MCF 10A (cell line): ENCODE data around the gene HSF2BP. TPM values are rescaled to one million over a fixed set of nuclear protein-coding genes. Genes with fewer than 3 reads are reported as not detected.

Experiments used
- BruUV-seq: library from RNA; stranded (reverse); fragments of 400-500 nt; replicated peaks from 2 replicates; lab custom pipeline; 2021; lab: Mats Ljungman, UMichigan
- CTCF ChIA-PET: fragments of 300-600 bp; sonication (Branson Sonifier 250); formaldehyde crosslinking; extraction: SDS; loops from one replicate; lab custom pipeline; 2021; ENCODE audit warnings: antibody characterized with exemption, inconsistent platforms; lab: Yijun Ruan, JAX
- POLR2A ChIA-PET: fragments of 300-600, 350-650 bp; sonication (Branson Sonifier 250); formaldehyde crosslinking; extraction: SDS; loops from one replicate; lab custom pipeline; 2020; ENCODE audit warnings: antibody characterized with exemption, inconsistent platforms; lab: Yijun Ruan, JAX
- DNase-seq: peaks from one replicate; pipeline ENCODE4 v3.0.0-alpha.2; 2018; ENCODE audit not compliant: unreplicated experiment
- H3K27ac Mint-ChIP-seq: one replicate; pipeline ENCODE4 v1.8.0; 2022; ENCODE audit warnings: mild to moderate bottlenecking, low read depth, mixed read lengths; ENCODE audit not compliant: unreplicated experiment
- H3K27me3 Mint-ChIP-seq: one replicate; pipeline ENCODE4 v1.8.0; 2022; ENCODE audit warnings: mixed read lengths; ENCODE audit not compliant: insufficient read depth, unreplicated experiment
- H3K36me3 Mint-ChIP-seq: one replicate; pipeline ENCODE4 v1.8.0; 2022; ENCODE audit warnings: mild to moderate bottlenecking, moderate library complexity, mixed read lengths; ENCODE audit not compliant: insufficient read depth, unreplicated experiment
- H3K4me1 Mint-ChIP-seq: one replicate; pipeline ENCODE4 v1.8.0; 2022; ENCODE audit warnings: mixed read lengths; ENCODE audit not compliant: insufficient read depth, unreplicated experiment
- H3K4me3 Mint-ChIP-seq: one replicate; pipeline ENCODE4 v1.8.0; 2022; ENCODE audit warnings: mild to moderate bottlenecking, moderate library complexity, mixed read lengths; ENCODE audit not compliant: unreplicated experiment
- H3K9me3 Mint-ChIP-seq: one replicate; pipeline ENCODE4 v1.8.0; 2022; ENCODE audit warnings: mixed read lengths; ENCODE audit not compliant: unreplicated experiment
- CTCF ChIP-seq: fragments of 200-600 bp; IDR thresholded peaks from one replicate; pipeline ENCODE4 v1.8.0; 2022; ENCODE audit warnings: antibody characterized with exemption, mild to moderate bottlenecking; ENCODE audit not compliant: unreplicated experiment
- intact Hi-C: fragments of 100-400 bp; cut with micrococcal nuclease; formaldehyde crosslinking; loops from 2 replicates; pipeline ENCODE4 v1.14.1; 2022
- total RNA-seq: library from RNA; stranded (reverse); gene quantifications from 2 replicates; pipeline ENCODE4 v1.2.3, GENCODE V29; 2022

Gene HSF2BP
- total RNA-seq, 1 experiment from 2014 or later = 6.8 TPM

GRCh38 chr21:43634618-43635017 lies 24.7 kb downstream of the HSF2BP start:
- no peak overlapping the region for H3K27ac Mint-ChIP-seq
- BruUV-seq = no TSS peak
- POLR2A ChIA-PET = interaction anchor here (1.0 to 2.4 kb wide), 2 partner anchors 10 to 11 kb away, joined by 3 to 7 read pairs; no protein-coding TSS in a partner anchor
- peaks cover 21% of the 10 kb centered on the region for H3K4me1 Mint-ChIP-seq
- no peaks in the 10 kb centered on the region for H3K36me3 Mint-ChIP-seq
- DNase-seq = no peak
- TF ChIP-seq CTCF = no peak
- H3K27me3 Mint-ChIP-seq = no peaks in the 10 kb centered on the region
- H3K9me3 Mint-ChIP-seq = no peaks in the 10 kb centered on the region
- no peak overlapping the region for H3K4me3 Mint-ChIP-seq
- intact Hi-C loops = no loop called here
- CTCF ChIA-PET = interaction anchor here (1.1 kb wide), 1 partner anchor 24 kb away, joined by 3 read pairs; no protein-coding TSS in a partner anchor

GRCh38 chr21:43632373-43632905 lies 26.8 kb downstream of the HSF2BP start:
- BruUV-seq = no TSS peak
- CTCF ChIA-PET = no interaction called here

GRCh38 chr21:43631411-43632107 lies 27.7 kb downstream of the HSF2BP start:
- TF ChIP-seq CTCF = no peak
- DNase-seq = no peak
- peaks cover 12% of the 10 kb centered on the region for H3K4me1 Mint-ChIP-seq
- no TSS peak for BruUV-seq
- intact Hi-C loops = no loop called here
- H3K36me3 Mint-ChIP-seq = no peaks in the 10 kb centered on the region
- H3K27ac Mint-ChIP-seq = no peak overlapping the region
- no peak overlapping the region for H3K4me3 Mint-ChIP-seq
- ChIA-PET CTCF (no interaction called here), POLR2A (interaction anchor here (1.0 to 1.2 kb wide), 2 partner anchors 8 to 35 kb away, joined by 3 read pairs; no protein-coding TSS in a partner anchor)
- no peaks in the 10 kb centered on the region for H3K9me3 Mint-ChIP-seq
- H3K27me3 Mint-ChIP-seq = no peaks in the 10 kb centered on the region

More at GRCh38 chr21:43632373-43632905, 26.8 kb downstream of the HSF2BP start:
- POLR2A ChIA-PET = interaction anchor here (2.4 kb wide), 1 partner anchor 9 kb away, joined by 7 read pairs; no protein-coding TSS in a partner anchor
- Mint-ChIP-seq H3K4me1 (peaks cover 12% of the 10 kb centered on the region), H3K9me3 (no peaks in the 10 kb centered on the region), H3K27me3 (no peaks in the 10 kb centered on the region), H3K27ac (no peak overlapping the region), H3K36me3 (no peaks in the 10 kb centered on the region), H3K4me3 (no peak overlapping the region)
- intact Hi-C loops = no loop called here
- no peak for TF ChIP-seq CTCF
- DNase-seq = no peak

GRCh38 chr21:43627527-43627926 lies 31.8 kb downstream of the HSF2BP start:
- CTCF ChIA-PET = interaction anchor here (1.0 to 2.3 kb wide), 2 partner anchors 16 to 20 kb away, joined by 4 to 15 read pairs; no protein-coding TSS in a partner anchor
- intact Hi-C loops = no loop called here
- POLR2A ChIA-PET = interaction anchor here (1.0 to 2.1 kb wide), 5 partner anchors 9 to 35 kb away, joined by 3 to 6 read pairs (median 4); no protein-coding TSS in a partner anchor
- H3K27ac Mint-ChIP-seq = no peak overlapping the region
- H3K27me3 Mint-ChIP-seq = no peaks in the 10 kb centered on the region
- peaks cover 25% of the 10 kb centered on the region for H3K4me1 Mint-ChIP-seq
- H3K9me3 Mint-ChIP-seq = no peaks in the 10 kb centered on the region
- DNase-seq = no peak
- no peaks in the 10 kb centered on the region for H3K36me3 Mint-ChIP-seq
- no peak overlapping the region for H3K4me3 Mint-ChIP-seq
- no TSS peak for BruUV-seq
- TF ChIP-seq CTCF = no peak
